Prostate gland (tissue), 2 donors: Measurements from ENCODE around the gene ABCA2. TPM values are rescaled to one million over a fixed set of nuclear protein-coding genes. Genes with fewer than 3 reads are reported as not detected.

Experiments used
- DNase-seq: peaks from one replicate; pipeline ENCODE4 v3.0.0-alpha.2; 2019; ENCODE audit warnings: low spot score
- H3K27ac ChIP-seq, 2 donors: fragments of 200-600 bp; sonication (generic); 2 replicates each; pipeline ENCODE4 v1.5.1; 2017 to 2019
- H3K27me3 ChIP-seq: fragments of 200-600 bp; sonication (generic); replicated peaks from 2 replicates; pipeline ENCODE4 v1.5.1; 2019; ENCODE audit not compliant: insufficient read depth
- H3K36me3 ChIP-seq, 2 donors: fragments of 200-600 bp; sonication (generic); 1 replicate in 1 of 2; 2 replicates in 1 of 2; pipeline versions ENCODE4 v1.5.1 to v1.8.1; 2017 to 2019
- H3K4me1 ChIP-seq: fragments of 200-600 bp; sonication (generic); replicated peaks from 2 replicates; pipeline ENCODE4 v1.5.1; 2019
- H3K4me3 ChIP-seq, 2 donors: fragments of 200-600 bp; sonication (generic); 2 replicates each; pipeline ENCODE4 v1.5.1; 2017 to 2019
- H3K9me3 ChIP-seq: fragments of 200-600 bp; sonication (generic); 2 replicates; pipeline ENCODE4 v1.5.1; 2017
- CTCF ChIP-seq, 4 experiments: fragments of 200-600 bp in 2 of 4; fragments of 450-650 bp in 2 of 4; sonication (generic) in 2 of 4; IDR thresholded peaks; 1 replicate in 3 of 4; 2 replicates in 1 of 4; pipeline ENCODE4 v1.5.1; 2016 to 2019; ENCODE audit warnings: antibody characterized with exemption in 4 of 4, mild to moderate bottlenecking in 2 of 4, moderate library complexity in 2 of 4
- POLR2A ChIP-seq: fragments of 450-650 bp; IDR thresholded peaks from one replicate; pipeline ENCODE4 v1.6.1; 2016; ENCODE audit warnings: antibody characterized with exemption, mild to moderate bottlenecking
- POLR2AphosphoS5 ChIP-seq: sonication (generic); formaldehyde crosslinking; IDR thresholded peaks from one replicate; pipeline ENCODE4 v1.6.1; 2017; ENCODE audit warnings: antibody characterized with exemption
- WGBS: methylation state at CpG from one replicate; pipeline ENCODE4 v1.1.5; 2018; 5-methylcytosine and 5-hydroxymethylcytosine counted together
- intact Hi-C: fragments of 100-400 bp; cut with DNase I; formaldehyde crosslinking; loops from one replicate; pipeline ENCODE4 v1.14.2; 2022
- total RNA-seq, 2 donors: library from RNA; depleted of rRNA; stranded (reverse); fragments of >200 nt; gene quantifications; one replicate each; pipeline ENCODE4 v1.1.0, GENCODE V29; 2016

Gene ABCA2
- total RNA-seq, 2 donors from 2014 or later: 27.4 to 79.1 TPM

GRCh38 chr9:137009938-137010732, 17.9 kb downstream of the ABCA2 start:
- intact Hi-C loops: no loop called here
- H3K27ac ChIP-seq: no peak overlapping the region
- H3K36me3 ChIP-seq: no peaks in the 10 kb centered on the region
- TF ChIP-seq POLR2A (no peak), CTCF (IDR thresholded peaks at IDR 0.05) (no peak), POLR2AphosphoS5 (no peak)
- no peaks in the 10 kb centered on the region for H3K4me1 ChIP-seq
- no peak overlapping the region for H3K4me3 ChIP-seq
- WGBS: 95% methylated on average over 49 of the region's 49 CpGs
- H3K9me3 ChIP-seq: no peaks in the 10 kb centered on the region
- no peaks in the 10 kb centered on the region for H3K27me3 ChIP-seq
- DNase-seq: no peak

GRCh38 chr9:137009217-137009616, 18.8 kb downstream of the ABCA2 start:
- no peaks in the 10 kb centered on the region for H3K4me1 ChIP-seq
- H3K36me3 ChIP-seq: no peaks in the 10 kb centered on the region
- H3K9me3 ChIP-seq: no peaks in the 10 kb centered on the region
- no peaks in the 10 kb centered on the region for H3K27me3 ChIP-seq
- no peak overlapping the region for H3K27ac ChIP-seq
- intact Hi-C loops: no loop called here
- DNase-seq: no peak
- H3K4me3 ChIP-seq: no peak overlapping the region
- TF ChIP-seq POLR2A (no peak), POLR2AphosphoS5 (no peak)
- WGBS: 100% methylated on average over 2 of the region's 18 CpGs

- Histone ChIP-seq H3K9me3 (no peaks in the 10 kb centered on the region), H3K4me1 (no peaks in the 10 kb centered on the region), H3K4me3 (no peak overlapping the region), H3K27me3 (no peaks in the 10 kb centered on the region), H3K36me3 (no peaks in the 10 kb centered on the region), H3K27ac (no peak overlapping the region)
- WGBS: 72% methylated on average over 14 of the region's 22 CpGs
- no peak for DNase-seq
- no peak for TF ChIP-seq POLR2AphosphoS5
- TF ChIP-seq POLR2A: no peak
- TF ChIP-seq CTCF (IDR thresholded peaks at IDR 0.05): no peak
- intact Hi-C loops: no loop called here
These were observed 19.7 kb downstream of the ABCA2 start for GRCh38 chr9:137008312-137008711.

DNA sequence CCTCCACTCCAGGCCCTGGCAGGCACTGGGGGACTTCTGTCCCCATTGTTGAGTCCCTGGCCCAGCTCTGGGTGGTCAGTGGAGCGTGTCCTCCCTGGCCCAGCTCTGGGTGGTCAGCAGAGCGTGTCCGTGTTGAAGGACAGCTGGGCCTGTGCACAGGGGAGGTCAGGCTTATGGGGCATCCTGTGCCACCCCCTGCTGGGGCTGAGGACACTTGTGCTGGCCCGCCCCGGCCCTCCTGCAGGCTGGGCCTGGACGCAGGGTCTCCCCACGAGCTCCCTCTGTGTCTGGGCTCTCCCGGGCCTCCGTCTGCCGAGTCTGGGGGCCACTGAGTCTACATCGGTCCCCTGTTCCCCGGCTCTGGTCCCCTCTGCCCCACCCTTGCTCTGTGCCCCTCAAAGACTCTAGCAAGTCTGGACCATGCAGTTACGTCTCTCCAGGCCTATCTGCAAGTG, 20.2 kb downstream of the ABCA2 start:
- Histone ChIP-seq H3K27ac (no peak overlapping the region), H3K27me3 (no peaks in the 10 kb centered on the region), H3K4me1 (no peaks in the 10 kb centered on the region), H3K36me3 (no peaks in the 10 kb centered on the region), H3K9me3 (no peaks in the 10 kb centered on the region), H3K4me3 (no peak overlapping the region)
- TF ChIP-seq POLR2AphosphoS5: no peak
- intact Hi-C loops: no loop called here
- 92% methylated on average over 9 of the region's 13 CpGs for WGBS
- no peak for DNase-seq

DNA sequence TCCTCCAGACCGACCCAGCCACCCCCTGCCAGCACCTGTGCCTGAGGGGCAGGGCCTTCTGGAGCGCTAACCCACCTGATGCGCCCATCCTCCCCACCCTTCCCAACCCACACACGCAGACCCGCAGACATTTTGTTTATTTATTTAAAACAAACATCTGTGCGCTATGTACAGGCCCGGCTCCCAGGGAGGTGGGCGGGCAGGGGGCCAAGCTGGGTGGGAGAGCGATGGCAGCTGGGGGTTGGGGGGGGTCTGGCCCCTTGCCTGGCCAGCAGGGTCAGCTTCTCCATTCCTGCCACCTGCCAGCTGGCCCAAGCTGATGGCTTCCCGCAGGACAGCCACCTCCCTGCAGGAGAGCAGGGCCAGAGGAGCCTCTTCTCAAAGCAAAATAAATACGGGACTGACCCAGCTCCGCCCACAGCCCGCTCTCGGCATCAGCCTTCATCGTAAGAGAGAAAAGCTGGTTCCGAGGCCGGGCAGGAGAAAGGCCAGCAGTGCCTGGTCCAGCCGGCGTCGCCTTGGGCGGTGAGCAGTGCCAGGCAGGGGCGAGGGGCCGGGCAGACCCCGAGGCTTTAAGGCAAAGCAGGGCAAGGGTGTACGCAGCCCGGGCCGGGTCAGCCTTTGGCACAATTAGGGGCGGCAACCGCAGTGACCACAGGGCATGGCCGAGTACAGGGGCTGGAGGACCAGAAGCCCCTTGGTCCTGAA, 20.8 kb downstream of the ABCA2 start:
- H3K4me1 ChIP-seq: no peaks in the 10 kb centered on the region
- no peaks in the 10 kb centered on the region for H3K9me3 ChIP-seq
- no peak overlapping the region for H3K27ac ChIP-seq
- TF ChIP-seq POLR2A (no peak), POLR2AphosphoS5 (no peak), CTCF (IDR thresholded peaks at IDR 0.05) (no peak)
- 51% methylated on average over 30 of the region's 30 CpGs for WGBS
- intact Hi-C loops: no loop called here
- no peak overlapping the region for H3K4me3 ChIP-seq
- no peaks in the 10 kb centered on the region for H3K27me3 ChIP-seq
- no peaks in the 10 kb centered on the region for H3K36me3 ChIP-seq
- DNase-seq: no peak
